ENCODE results near the gene TAAR9.

The TAAR9 gene

GRCh38 chr6:132537977-132538376, at the start of gene TAAR9:
TSS of gene TAAR9 (plus strand) at chr6:132538277. CDS start at chr6:132538290, 13 bp downstream.
- no peak for DNase-seq (ENCODE audit: low spot score)

GRCh38 chr6:132489376-132489775, 48.7 kb upstream of the TAAR9 start:
- DNase-seq (ENCODE audit: low spot score): no peak

- DNase-seq (ENCODE audit: low spot score): no peak
Measured at GRCh38 chr6:132490024-132490423, 48.1 kb upstream of the TAAR9 start.

DNA sequence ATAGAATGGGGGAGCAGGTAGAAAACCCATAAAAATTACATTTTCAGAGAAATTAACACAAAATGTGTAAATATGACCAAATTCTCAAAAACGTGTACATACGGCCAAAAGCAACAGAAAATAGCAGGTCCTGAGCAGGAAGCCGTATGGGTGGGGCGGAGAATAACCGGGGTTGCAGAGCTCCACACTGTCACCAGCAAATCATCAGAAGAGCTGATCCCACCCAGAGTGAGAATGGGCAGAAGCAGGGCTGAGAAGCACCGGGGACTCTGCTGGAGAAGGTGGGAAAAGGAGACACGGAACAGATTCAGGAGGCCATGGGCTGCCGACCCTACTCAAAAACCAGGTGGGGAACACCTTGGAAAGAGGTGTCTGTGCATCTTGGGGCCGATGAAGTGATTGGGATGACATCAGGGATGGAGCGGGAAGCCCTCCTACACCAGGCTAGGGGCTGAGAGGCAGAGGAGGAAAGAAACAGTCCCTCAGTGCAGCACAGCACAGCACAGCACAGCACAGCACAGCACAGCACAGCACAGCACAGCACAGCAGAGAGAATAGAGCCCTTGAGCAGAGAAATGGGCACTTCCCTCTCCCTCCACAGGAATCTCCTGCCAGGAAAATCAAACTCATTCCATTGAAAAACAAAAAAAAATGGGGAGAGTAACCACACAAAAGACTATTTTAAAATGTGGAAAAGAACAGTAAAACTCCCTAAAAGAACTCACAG, 47.4 kb upstream of the TAAR9 start:
- DNase-seq (ENCODE audit: low spot score): no peak

GRCh38 chr6:132491303-132491702, 46.8 kb upstream of the TAAR9 start:
- DNase-seq (ENCODE audit: low spot score): no peak

DNA sequence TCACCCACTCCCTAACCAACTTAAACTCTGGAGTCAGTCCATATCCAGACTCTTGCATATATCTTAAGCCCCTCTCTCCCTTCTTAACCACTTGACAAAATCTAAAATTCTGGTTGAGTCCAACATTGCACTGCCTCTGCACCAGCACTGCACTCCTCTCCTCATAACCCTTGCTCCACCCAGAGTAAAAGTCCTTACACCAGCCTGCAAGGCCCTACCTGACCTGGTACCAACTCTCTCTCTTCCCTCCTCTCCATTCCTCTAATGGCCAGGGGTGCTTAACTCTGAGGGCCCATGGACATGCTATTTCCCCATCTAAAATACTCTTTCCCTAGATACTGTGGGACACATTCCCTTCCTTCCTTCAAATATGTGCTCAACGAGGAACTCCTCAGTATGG, 46.2 kb upstream of the TAAR9 start:
- no peak for DNase-seq (ENCODE audit: low spot score)

GRCh38 chr6:132494954-132495353, 43.1 kb upstream of the TAAR9 start:
- DNase-seq (ENCODE audit: low spot score): no peak

DNA sequence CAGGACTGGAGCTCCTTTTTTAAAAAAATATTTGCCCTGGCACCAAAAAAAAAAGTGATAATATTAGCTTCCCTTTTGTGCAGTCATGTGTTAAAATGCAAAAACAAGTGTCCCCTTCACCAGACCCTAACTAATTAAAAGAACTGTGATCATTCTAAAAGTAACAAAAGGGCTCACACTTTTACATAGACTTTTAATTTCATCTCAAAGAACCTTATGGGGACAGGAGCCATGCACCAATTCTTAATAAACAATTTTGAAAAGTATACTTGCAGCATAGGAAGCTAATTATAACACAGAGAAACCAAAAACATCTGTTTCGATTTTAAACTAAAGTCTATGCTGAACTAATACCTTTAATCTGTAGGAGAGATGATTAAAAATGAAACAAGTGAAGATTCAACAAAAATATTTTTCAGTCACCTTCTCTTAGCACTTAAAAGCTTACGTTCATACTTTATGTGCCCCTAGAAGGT, 42.4 kb upstream of the TAAR9 start:
- no peak for DNase-seq (ENCODE audit: low spot score)

GRCh38 chr6:132496519-132497180, 41.4 kb upstream of the TAAR9 start:
- no peak for DNase-seq (ENCODE audit: low spot score)

DNA sequence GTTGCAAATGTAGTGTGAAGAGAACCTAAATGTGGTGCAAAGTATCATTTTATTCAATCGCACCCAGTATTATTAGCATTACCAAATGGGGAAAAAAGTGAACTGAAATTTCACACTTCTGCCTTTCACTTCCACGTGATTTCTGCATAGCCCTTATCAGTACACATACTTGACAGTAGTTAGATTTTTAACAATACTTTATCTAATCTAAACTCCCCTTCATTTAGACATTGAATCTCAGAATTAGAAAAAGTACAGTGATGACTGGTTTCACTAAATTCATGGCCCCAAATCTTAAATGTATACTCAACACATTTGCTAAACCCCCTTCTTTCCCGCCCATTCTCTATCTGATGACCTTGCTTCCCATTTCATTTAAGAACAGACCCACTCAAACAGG, 39.4 kb upstream of the TAAR9 start:
- DNase-seq (ENCODE audit: low spot score): no peak

GRCh38 chr6:132499757-132500156, 38.3 kb upstream of the TAAR9 start:
- no peak for DNase-seq (ENCODE audit: low spot score)

GRCh38 chr6:132504757-132505156, 33.3 kb upstream of the TAAR9 start:
- no peak for DNase-seq (ENCODE audit: low spot score)

DNA sequence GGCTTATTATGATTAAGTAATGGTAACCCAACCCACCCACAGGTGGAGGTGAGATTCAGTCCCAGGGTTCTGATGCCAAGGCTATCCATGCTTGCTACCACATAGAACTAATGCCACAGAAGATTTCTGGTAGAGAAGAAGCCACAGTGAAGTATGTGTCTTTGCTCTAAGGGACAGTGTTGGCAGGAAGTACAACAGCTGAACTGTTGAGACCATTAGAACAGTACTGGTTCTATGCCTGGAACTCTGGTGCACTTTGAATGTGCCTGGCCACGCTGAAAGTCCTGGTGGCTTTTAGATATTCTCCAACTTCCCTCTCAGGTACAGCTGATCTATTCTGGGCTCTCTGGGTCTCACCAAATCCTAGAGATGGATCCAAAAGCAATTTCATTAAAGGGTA, 32.9 kb upstream of the TAAR9 start:
- no peak for DNase-seq (ENCODE audit: low spot score)

DNA sequence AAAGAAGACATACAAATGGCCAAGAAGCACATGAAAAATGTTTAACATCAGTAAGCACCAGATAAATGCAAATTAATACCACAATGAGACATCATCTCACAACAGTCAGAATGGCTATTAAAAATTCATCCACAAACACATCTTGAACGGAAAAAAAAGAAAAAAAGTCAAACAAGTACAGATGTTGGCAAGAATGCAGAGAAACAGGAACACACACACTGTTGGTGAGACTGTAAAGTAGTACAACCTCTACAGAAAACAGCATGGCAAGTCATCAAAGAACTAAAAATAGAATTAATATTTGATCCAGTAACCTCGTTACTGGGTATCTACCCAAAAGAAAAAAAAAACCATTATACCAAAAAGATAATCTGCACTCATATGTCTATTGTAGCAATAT, 31.6 kb upstream of the TAAR9 start:
- no peak for DNase-seq (ENCODE audit: low spot score)

GRCh38 chr6:132506869-132507808, 30.9 kb upstream of the TAAR9 start:
- DNase-seq (ENCODE audit: low spot score): no peak

GRCh38 chr6:132511210-132511830, 26.8 kb upstream of the TAAR9 start:
- no peak for DNase-seq (ENCODE audit: low spot score)

GRCh38 chr6:132511831-132512220, 26.3 kb upstream of the TAAR9 start:
- no peak for DNase-seq (ENCODE audit: low spot score)

- no peak for DNase-seq (ENCODE audit: low spot score)
Measured at GRCh38 chr6:132512342-132512637, 25.8 kb upstream of the TAAR9 start.

GRCh38 chr6:132512638-132513632, 25.1 kb upstream of the TAAR9 start, which contains the start of gene STX7:
TSS of gene STX7 (minus strand) at chr6:132513116. CDS start at chr6:132503530, 9,586 bp downstream.
- DNase-seq (ENCODE audit: low spot score): peak; percentile 91

DNA sequence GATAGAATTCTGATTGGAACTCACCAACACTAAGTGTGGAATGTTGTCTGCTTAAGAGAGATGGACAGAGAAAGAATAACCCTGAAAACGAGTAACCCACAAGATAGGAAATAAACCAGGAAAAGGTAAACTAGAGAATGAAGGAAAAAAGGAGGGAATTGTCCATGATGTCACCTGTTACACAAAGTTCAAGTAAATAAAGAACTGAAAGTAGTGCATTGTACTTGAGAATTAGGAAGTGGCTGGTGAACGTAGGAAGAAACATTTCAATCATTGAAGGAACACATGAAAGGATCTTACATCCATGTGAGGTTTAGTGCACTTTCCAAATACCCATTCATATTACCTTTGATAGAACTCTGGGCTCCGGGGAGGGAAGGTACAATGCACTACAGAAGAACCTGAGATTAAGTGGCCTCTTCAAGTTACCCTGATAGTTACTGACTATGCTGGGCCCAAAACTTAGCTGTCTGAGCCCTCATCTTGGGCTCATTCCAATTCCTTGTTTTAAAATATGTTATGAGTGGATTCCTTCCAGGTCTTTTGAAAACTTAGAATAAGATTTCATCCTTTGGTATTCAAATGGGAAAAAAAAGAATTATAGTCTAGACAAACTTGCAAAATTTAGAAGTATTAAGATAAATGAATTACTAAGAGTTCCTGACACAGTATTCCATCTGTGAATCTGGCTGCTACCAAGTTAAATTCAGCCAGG, 24.1 kb upstream of the TAAR9 start:
- DNase-seq (ENCODE audit: low spot score): no peak
